ENCODE data around the gene R3HDM2. TPM values are rescaled to one million over a fixed set of nuclear protein-coding genes. Genes with fewer than 3 reads are reported as not detected.

R3HDM2 gene
- total RNA-seq, 1 experiment from 2014 or later = 45.4 TPM

GRCh38 chr12:57474430-57474829 is 43.6 kb upstream of the R3HDM2 start:
- no peak for ATAC-seq
- no TSS peak for BruUV-seq (replicated peaks)
- TF ChIP-seq CEBPB (IDR thresholded peaks at IDR 0.05; ENCODE audit: low read depth) (no peak), MAX (IDR thresholded peaks at IDR 0.05) (no peak), SRF (IDR thresholded peaks at IDR 0.05; ENCODE audit: low read depth) (no peak), CTCF (IDR thresholded peaks at IDR 0.05 in 2 of 3, conservative IDR thresholded peaks at IDR 0.05 in 1 of 3; ENCODE audit: borderline replicate concordance in 1 of 3, insufficient read depth in 1 of 3, low read depth in 2 of 3, low read length in 2 of 3) (no peak), ZNF274 (IDR thresholded peaks at IDR 0.05; ENCODE audit: low read depth, low read length) (no peak), RAD21 (IDR thresholded peaks at IDR 0.05; ENCODE audit: low read depth) (no peak), REST (IDR thresholded peaks at IDR 0.05; ENCODE audit: low read depth) (no peak), EZH2 (IDR thresholded peaks at IDR 0.05) (no peak), POLR2A (IDR thresholded peaks at IDR 0.05; ENCODE audit: borderline replicate concordance, extremely low read depth, insufficient read depth, insufficient read length) (no peak), JUND (IDR thresholded peaks at IDR 0.05) (no peak), ATF3 (IDR thresholded peaks at IDR 0.05) (no peak), SIN3A (IDR thresholded peaks at IDR 0.05; ENCODE audit: low read depth) (no peak), ZFX (IDR thresholded peaks at IDR 0.05) (no peak), ZBTB33 (IDR thresholded peaks at IDR 0.05; ENCODE audit: extremely low read depth, insufficient replicate concordance, low read length) (no peak)
- intact Hi-C loops (cut with micrococcal nuclease) = no loop called here
- Histone ChIP-seq H3K9me2 (ENCODE audit: insufficient read depth) (no peaks in the 10 kb centered on the region), H3K27me3 (ENCODE audit: insufficient read depth, low read length) (peaks cover 23% of the 10 kb centered on the region; the same call in 1 of the 2 replicates), H3K9me3 (ENCODE audit: control insufficient read depth in 1 of 2, insufficient read depth in 1 of 2, low read depth in 1 of 2, low read length in 2 of 2) (no peaks in the 10 kb centered on the region), H3K4me3 (replicated peaks in 1 of 2; ENCODE audit: low read depth in 1 of 2, low read length in 2 of 2) (no peak overlapping the region), H3K36me3 (ENCODE audit: control insufficient read depth in 1 of 2, insufficient read depth in 2 of 2, low read length in 2 of 2) (no peaks in the 10 kb centered on the region), H3K79me2 (ENCODE audit: insufficient read depth, low read length) (no peaks in the 10 kb centered on the region), H2AFZ (ENCODE audit: low read depth, low read length, poor library complexity, severe bottlenecking) (no peak overlapping the region), H3K4me2 (ENCODE audit: low read length) (no peak overlapping the region), H3K27ac (ENCODE audit: low read depth, low read length) (no peak overlapping the region), H3K4me1 (ENCODE audit: control insufficient read depth in 1 of 2, insufficient read depth in 2 of 2, low read length in 2 of 2) (peaks cover 0 to 16% of the 10 kb centered on the region in 2 experiments; a peak in 2 of 4 replicates), H4K20me1 (ENCODE audit: insufficient read depth) (no peaks in the 10 kb centered on the region), H3K9ac (ENCODE audit: low read length) (no peak overlapping the region)
- ChIA-PET POLR2A (interaction anchor here (0.6 kb wide), 1 partner anchor 30 kb away, joined by 4 read pairs; no protein-coding TSS in a partner anchor), CTCF (no interaction called here), RAD21 (ENCODE audit: low non-redundant PET in 1 of 2, low total read pairs in 2 of 2, uncharacterized antibody in 2 of 2, unreplicated experiment in 2 of 2) (no interaction called here)
- DNase-seq (ENCODE audit: low read depth, low spot score) = no peak

Data from HCT116 (cell line).